AG09309 (cell line): Measurements from ENCODE around the gene TMCO4.

Experiments used
- DNase-seq: peaks from one replicate; pipeline ENCODE4 v3.0.0-alpha.2; 2010; ENCODE audit warnings: low read depth
- H3K4me3 ChIP-seq: 2 replicates; pipeline ENCODE4 v1.5.1; 2011; ENCODE audit warnings: mild to moderate bottlenecking, low read depth, low read length, moderate library complexity; ENCODE audit not compliant: control insufficient read depth
- CTCF ChIP-seq: IDR thresholded peaks from 2 replicates; pipeline ENCODE4 v1.5.1; 2011; ENCODE audit warnings: mild to moderate bottlenecking, low read depth, low read length, inconsistent platforms; ENCODE audit not compliant: insufficient read depth, control insufficient read depth; ENCODE audit errors: missing control alignments

Gene TMCO4

GRCh38 chr1:19685994-19686393 lies 113.7 kb downstream of the TMCO4 start:
- DNase-seq: no peak
- H3K4me3 ChIP-seq: no peak overlapping the region
- TF ChIP-seq CTCF: no peak

GRCh38 chr1:19684677-19685076 lies 115.0 kb downstream of the TMCO4 start:
- H3K4me3 ChIP-seq: no peak overlapping the region
- no peak for TF ChIP-seq CTCF
- no peak for DNase-seq

GRCh38 chr1:19683351-19683750 lies 116.4 kb downstream of the TMCO4 start:
- DNase-seq: no peak
- TF ChIP-seq CTCF: no peak
- no peak overlapping the region for H3K4me3 ChIP-seq

- no peak for TF ChIP-seq CTCF
- no peak overlapping the region for H3K4me3 ChIP-seq
- DNase-seq: no peak
Measured at GRCh38 chr1:19682901-19683300, 116.8 kb downstream of the TMCO4 start.

GRCh38 chr1:19682257-19682656 lies 117.5 kb downstream of the TMCO4 start:
- no peak for TF ChIP-seq CTCF
- no peak overlapping the region for H3K4me3 ChIP-seq
- peak; percentile 83 for DNase-seq

- H3K4me3 ChIP-seq: no peak overlapping the region
- no peak for DNase-seq
- no peak for TF ChIP-seq CTCF
Measured at GRCh38 chr1:19680644-19681043, 119.1 kb downstream of the TMCO4 start.

- H3K4me3 ChIP-seq: no peak overlapping the region
- TF ChIP-seq CTCF: no peak
- no peak for DNase-seq
Measured at GRCh38 chr1:19679691-19680090, 120.0 kb downstream of the TMCO4 start.
